Natural killer cell (primary cell): ENCODE data around the gene MMP2. TPM values are rescaled to one million over a fixed set of nuclear protein-coding genes. Genes with fewer than 3 reads are reported as not detected.

Experiments
- ATAC-seq, 3 donors: fragments of 150-1000 bp in 2 of 3; fragments of 200-7000 bp in 1 of 3; cut with Tn5 transposase; 1 replicate in 1 of 3; 2 replicates in 2 of 3; pipeline ENCODE4 v1.10.0; 2021; ENCODE audit warnings: mild to moderate bottlenecking in 2 of 3, moderate library complexity in 2 of 3
- DNase-seq, 2 donors: peaks; one replicate each; pipeline versions ENCODE4 v3.0.0 to v3.0.0-alpha.2; 2013 to 2021; ENCODE audit warnings: mixed read lengths in 1 of 2
- H3K27ac ChIP-seq: one replicate; pipeline ENCODE4 v1.5.1; 2013; ENCODE audit warnings: mild to moderate bottlenecking, low read length
- H3K27me3 ChIP-seq: one replicate; pipeline ENCODE4 v1.6.1; 2013; ENCODE audit warnings: low read length; ENCODE audit not compliant: control insufficient read depth, insufficient read depth
- H3K36me3 ChIP-seq: one replicate; pipeline ENCODE4 v1.6.1; 2013; ENCODE audit warnings: low read length; ENCODE audit not compliant: control insufficient read depth, insufficient read depth
- H3K4me1 ChIP-seq: one replicate; pipeline ENCODE4 v1.6.1; 2013; ENCODE audit warnings: low read length; ENCODE audit not compliant: control insufficient read depth, insufficient read depth
- H3K4me3 ChIP-seq: one replicate; pipeline ENCODE4 v1.5.1; 2013; ENCODE audit warnings: low read length
- H3K9me3 ChIP-seq: one replicate; pipeline ENCODE4 v1.6.1; 2013; ENCODE audit warnings: low read length; ENCODE audit not compliant: control insufficient read depth, insufficient read depth
- H3K27ac Mint-ChIP-seq, 2 donors: one replicate each; pipeline ENCODE4 v1.8.0; 2022; ENCODE audit warnings: mild to moderate bottlenecking in 2 of 2, mixed read lengths in 2 of 2, moderate library complexity in 1 of 2
- H3K27me3 Mint-ChIP-seq, 2 donors: one replicate each; pipeline ENCODE4 v1.8.0; 2022; ENCODE audit warnings: low read depth in 2 of 2, mixed read lengths in 2 of 2
- H3K36me3 Mint-ChIP-seq: one replicate; pipeline ENCODE4 v1.8.0; 2022; ENCODE audit warnings: mixed read lengths
- H3K4me1 Mint-ChIP-seq, 2 donors: one replicate each; pipeline ENCODE4 v1.8.0; 2022; ENCODE audit warnings: mixed read lengths in 2 of 2
- H3K4me3 Mint-ChIP-seq: one replicate; pipeline ENCODE4 v1.8.0; 2022; ENCODE audit warnings: mild to moderate bottlenecking, moderate library complexity, mixed read lengths
- H3K9me3 Mint-ChIP-seq, 2 donors: one replicate each; pipeline ENCODE4 v1.8.0; 2022; ENCODE audit warnings: mixed read lengths in 2 of 2
- WGBS: methylation state at CpG from one replicate; pipeline ENCODE4 v1.1.7; 2013; ENCODE audit warnings: missing lambda C conversion rate; ENCODE audit not compliant: insufficient coverage; 5-methylcytosine and 5-hydroxymethylcytosine counted together
- intact Hi-C: fragments of 100-400 bp; cut with micrococcal nuclease; formaldehyde crosslinking; loops from one replicate; pipeline ENCODE4 v1.14.2; 2022
- total RNA-seq, 4 donors: library from RNA; stranded (reverse); fragments of 120-200 nt in 1 of 4; gene quantifications; one replicate each; pipeline versions ENCODE4 v1.2.3 to v1.2.4, GENCODE V29; 2013 to 2022
- TF ChIP-seq, protein P1 (sequence below): fragments of 200-600 bp; IDR thresholded peaks from one replicate; pipeline ENCODE4 v1.8.0; 2022; ENCODE audit warnings: antibody characterized with exemption

MMP2 gene
- total RNA-seq, 3 donors from 2014 or later (not counting 1 experiment from before 2014, with no cell fraction given): not detected

DNA sequence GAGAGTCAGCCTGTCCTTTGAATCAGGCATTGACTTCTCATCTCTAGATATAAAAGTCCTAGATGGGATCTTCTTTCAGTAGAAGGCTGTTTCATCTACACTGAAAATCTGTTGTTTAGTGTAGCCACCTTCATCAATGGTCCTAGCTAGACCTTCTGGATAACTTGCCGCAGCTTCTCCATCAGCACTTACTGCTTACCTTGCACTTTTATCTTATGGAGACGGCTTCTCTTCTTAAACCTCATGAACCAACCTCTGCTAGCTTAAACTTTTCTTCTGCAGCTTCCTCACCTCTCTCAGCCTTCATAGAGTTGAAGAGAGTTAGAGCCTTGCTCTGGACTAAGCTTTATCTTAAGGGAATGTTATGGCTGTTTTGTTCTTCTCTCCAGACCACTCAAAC is 5.4 kb upstream of the MMP2 start:
- Histone ChIP-seq H3K4me1 (no peaks in the 10 kb centered on the region), H3K36me3 (no peaks in the 10 kb centered on the region), H3K9me3 (no peaks in the 10 kb centered on the region), H3K27ac (no peak overlapping the region), H3K27me3 (no peaks in the 10 kb centered on the region), H3K4me3 (no peak overlapping the region)
- Mint-ChIP-seq H3K36me3 (no peaks in the 10 kb centered on the region), H3K9me3 (no peaks in the 10 kb centered on the region), H3K4me3 (no peak overlapping the region), H3K27me3 (peaks cover 12 to 17% of the 10 kb centered on the region in 2 donors), H3K27ac (no peak overlapping the region), H3K4me1 (peaks cover 0 to 1% of the 10 kb centered on the region in 2 donors)
- intact Hi-C loops: no loop called here
- no peak for ATAC-seq
- 90% methylated on average over 2 of the region's 2 CpGs for WGBS
- TF ChIP-seq, protein P1, sequence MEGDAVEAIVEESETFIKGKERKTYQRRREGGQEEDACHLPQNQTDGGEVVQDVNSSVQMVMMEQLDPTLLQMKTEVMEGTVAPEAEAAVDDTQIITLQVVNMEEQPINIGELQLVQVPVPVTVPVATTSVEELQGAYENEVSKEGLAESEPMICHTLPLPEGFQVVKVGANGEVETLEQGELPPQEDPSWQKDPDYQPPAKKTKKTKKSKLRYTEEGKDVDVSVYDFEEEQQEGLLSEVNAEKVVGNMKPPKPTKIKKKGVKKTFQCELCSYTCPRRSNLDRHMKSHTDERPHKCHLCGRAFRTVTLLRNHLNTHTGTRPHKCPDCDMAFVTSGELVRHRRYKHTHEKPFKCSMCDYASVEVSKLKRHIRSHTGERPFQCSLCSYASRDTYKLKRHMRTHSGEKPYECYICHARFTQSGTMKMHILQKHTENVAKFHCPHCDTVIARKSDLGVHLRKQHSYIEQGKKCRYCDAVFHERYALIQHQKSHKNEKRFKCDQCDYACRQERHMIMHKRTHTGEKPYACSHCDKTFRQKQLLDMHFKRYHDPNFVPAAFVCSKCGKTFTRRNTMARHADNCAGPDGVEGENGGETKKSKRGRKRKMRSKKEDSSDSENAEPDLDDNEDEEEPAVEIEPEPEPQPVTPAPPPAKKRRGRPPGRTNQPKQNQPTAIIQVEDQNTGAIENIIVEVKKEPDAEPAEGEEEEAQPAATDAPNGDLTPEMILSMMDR: no peak
- DNase-seq: no peak

DNA sequence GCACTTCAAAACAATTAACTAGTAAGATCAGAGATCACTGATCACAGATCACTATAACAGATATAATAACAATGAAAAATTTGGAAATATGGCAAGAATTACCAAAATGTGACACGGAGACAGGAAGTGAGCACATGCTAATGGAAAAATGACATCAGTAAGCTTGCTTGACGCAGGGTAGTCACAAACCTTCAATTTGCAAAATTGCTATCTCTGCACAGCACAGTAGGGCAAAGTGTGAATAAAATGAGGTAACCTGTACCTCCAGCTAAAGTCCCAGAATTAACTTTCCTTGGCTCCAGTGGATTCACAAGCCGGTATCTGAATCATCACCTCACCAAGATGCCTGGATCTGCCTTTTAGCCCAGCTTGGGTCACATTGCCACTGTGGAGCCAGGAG is 4.2 kb upstream of the MMP2 start:
- intact Hi-C loops: no loop called here
- Mint-ChIP-seq H3K4me3 (no peak overlapping the region), H3K4me1 (peaks cover 0 to 5% of the 10 kb centered on the region in 2 donors), H3K9me3 (no peaks in the 10 kb centered on the region), H3K27me3 (peaks cover 20 to 27% of the 10 kb centered on the region in 2 donors), H3K36me3 (no peaks in the 10 kb centered on the region), H3K27ac (no peak overlapping the region)
- no peak overlapping the region for H3K27ac ChIP-seq
- 90% methylated on average over 3 of the region's 3 CpGs for WGBS
- no peaks in the 10 kb centered on the region for H3K36me3 ChIP-seq
- H3K9me3 ChIP-seq: no peaks in the 10 kb centered on the region
- H3K4me1 ChIP-seq: no peaks in the 10 kb centered on the region
- ATAC-seq: no peak
- TF ChIP-seq, protein P1: no peak
- no peak for DNase-seq
- H3K27me3 ChIP-seq: no peaks in the 10 kb centered on the region
- H3K4me3 ChIP-seq: no peak overlapping the region

DNA sequence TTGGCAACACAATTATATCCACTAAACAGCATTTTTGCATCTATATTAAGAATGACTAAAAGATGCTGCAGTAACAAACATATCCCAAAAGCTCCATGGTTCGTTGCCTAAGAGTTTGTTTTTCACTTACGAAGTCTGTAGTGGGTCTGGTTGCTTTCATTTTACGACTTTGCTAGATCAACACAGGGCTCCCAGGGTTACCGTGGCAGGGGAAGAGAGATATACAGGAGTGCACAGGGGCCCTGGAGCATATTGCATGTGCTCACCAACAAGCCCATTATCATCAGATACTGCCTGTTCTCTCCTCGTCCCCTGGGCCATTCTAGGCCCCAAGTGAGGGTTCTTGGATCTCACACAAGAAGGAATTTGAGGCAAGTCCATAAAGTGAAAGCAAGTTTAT is 3.1 kb upstream of the MMP2 start:
- TF ChIP-seq, protein P1: no peak
- Histone ChIP-seq H3K4me1 (no peaks in the 10 kb centered on the region), H3K27me3 (no peaks in the 10 kb centered on the region), H3K36me3 (no peaks in the 10 kb centered on the region), H3K4me3 (no peak overlapping the region), H3K27ac (no peak overlapping the region), H3K9me3 (no peaks in the 10 kb centered on the region)
- H3K36me3 Mint-ChIP-seq: no peaks in the 10 kb centered on the region
- H3K27me3 Mint-ChIP-seq: peaks cover 26 to 34% of the 10 kb centered on the region in 2 donors
- ATAC-seq (no peak), DNase-seq (no peak)
- no peak overlapping the region for H3K27ac Mint-ChIP-seq
- H3K4me1 Mint-ChIP-seq: peaks cover 0 to 5% of the 10 kb centered on the region in 2 donors
- intact Hi-C loops: no loop called here
- no peak overlapping the region for H3K4me3 Mint-ChIP-seq
- H3K9me3 Mint-ChIP-seq: no peaks in the 10 kb centered on the region
- 77% methylated on average over 5 of the region's 5 CpGs for WGBS
